Adrenal gland (tissue), 5 donors: ENCODE data around the gene SLC2A4.

Source experiments
- POLR2A ChIP-seq, 2 donors: fragments of 450-650 bp; IDR thresholded peaks; one replicate each; pipeline ENCODE4 v1.6.1; 2017; ENCODE audit warnings: antibody characterized with exemption in 2 of 2, mild to moderate bottlenecking in 2 of 2, moderate library complexity in 1 of 2
- TF ChIP-seq, protein P1 (sequence below), 6 experiments: fragments of 450-650 bp in 4 of 6; fragments of 200-600 bp in 2 of 6; sonication (generic) in 1 of 6; IDR thresholded peaks; 1 replicate in 5 of 6; 2 replicates in 1 of 6; pipeline versions ENCODE4 v1.5.1 to v1.8.0; 2016 to 2021; ENCODE audit warnings: antibody characterized with exemption in 6 of 6, mild to moderate bottlenecking in 2 of 6, moderate library complexity in 1 of 6
- donor health status: DM: no; HTN: no; CAD: no.

DNA sequence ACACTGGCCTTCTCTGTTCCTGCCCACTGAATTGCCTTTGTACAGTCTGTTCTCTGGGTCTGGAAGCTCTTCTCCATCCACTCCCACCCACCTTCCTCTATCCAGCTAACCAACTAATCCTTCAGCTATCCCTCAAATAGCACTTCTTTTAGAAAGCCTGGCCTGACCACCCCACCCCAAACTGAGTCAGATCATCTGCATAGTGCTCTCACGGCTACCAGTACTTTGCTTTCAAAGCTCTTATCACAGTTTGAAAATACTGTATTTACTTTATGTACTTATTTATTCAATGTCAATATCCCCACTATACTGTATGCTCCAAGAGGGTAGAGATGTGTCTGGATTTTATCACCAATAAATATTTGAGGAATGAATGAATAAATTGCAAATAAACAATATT, 14.7 kb upstream of the SLC2A4 start:
- TF ChIP-seq, protein P1, sequence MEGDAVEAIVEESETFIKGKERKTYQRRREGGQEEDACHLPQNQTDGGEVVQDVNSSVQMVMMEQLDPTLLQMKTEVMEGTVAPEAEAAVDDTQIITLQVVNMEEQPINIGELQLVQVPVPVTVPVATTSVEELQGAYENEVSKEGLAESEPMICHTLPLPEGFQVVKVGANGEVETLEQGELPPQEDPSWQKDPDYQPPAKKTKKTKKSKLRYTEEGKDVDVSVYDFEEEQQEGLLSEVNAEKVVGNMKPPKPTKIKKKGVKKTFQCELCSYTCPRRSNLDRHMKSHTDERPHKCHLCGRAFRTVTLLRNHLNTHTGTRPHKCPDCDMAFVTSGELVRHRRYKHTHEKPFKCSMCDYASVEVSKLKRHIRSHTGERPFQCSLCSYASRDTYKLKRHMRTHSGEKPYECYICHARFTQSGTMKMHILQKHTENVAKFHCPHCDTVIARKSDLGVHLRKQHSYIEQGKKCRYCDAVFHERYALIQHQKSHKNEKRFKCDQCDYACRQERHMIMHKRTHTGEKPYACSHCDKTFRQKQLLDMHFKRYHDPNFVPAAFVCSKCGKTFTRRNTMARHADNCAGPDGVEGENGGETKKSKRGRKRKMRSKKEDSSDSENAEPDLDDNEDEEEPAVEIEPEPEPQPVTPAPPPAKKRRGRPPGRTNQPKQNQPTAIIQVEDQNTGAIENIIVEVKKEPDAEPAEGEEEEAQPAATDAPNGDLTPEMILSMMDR (IDR thresholded peaks at IDR 0.05): no peak
- TF ChIP-seq POLR2A (IDR thresholded peaks at IDR 0.05): no peak
